Gastrocnemius medialis (tissue), 4 donors: Measurements from ENCODE around the gene PHF13.

Source experiments
- POLR2A ChIP-seq, 2 donors: fragments of 450-650 bp; IDR thresholded peaks; one replicate each; pipeline ENCODE4 v1.6.1; 2017; ENCODE audit warnings: antibody characterized with exemption in 2 of 2, mild to moderate bottlenecking in 2 of 2, moderate library complexity in 2 of 2
- TF ChIP-seq, protein P1 (sequence below), 5 experiments: fragments of 450-650 bp in 3 of 5; fragments of 200-600 bp in 2 of 5; sonication (generic) in 2 of 5; IDR thresholded peaks in 4 of 5; conservative IDR thresholded peaks in 1 of 5; 1 replicate in 4 of 5; 2 replicates in 1 of 5; pipeline ENCODE4 v1.5.1; 2016 to 2019; ENCODE audit warnings: antibody characterized with exemption in 5 of 5, mild to moderate bottlenecking in 3 of 5, moderate library complexity in 3 of 5

DNA sequence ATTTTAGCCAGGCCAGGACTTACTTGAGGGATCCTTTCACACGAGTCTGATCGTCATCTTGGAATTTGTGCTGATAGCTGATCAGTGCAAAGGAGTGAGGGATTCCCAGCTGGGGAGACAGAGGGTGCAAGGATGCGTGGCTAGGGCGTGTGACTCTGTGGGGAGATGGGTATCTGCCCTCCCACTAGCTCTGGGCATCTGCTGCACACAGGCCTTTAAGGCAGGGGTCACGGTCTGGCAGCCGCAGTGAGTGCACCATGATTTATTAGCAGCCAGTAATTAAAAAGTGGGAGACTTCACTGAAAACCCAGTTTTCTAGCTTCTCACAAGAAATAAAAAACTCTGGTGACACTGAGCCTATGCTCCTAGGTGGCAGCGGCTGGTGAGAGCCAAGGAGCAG is 31.5 kb downstream of the PHF13 start:
- TF ChIP-seq, protein P1, sequence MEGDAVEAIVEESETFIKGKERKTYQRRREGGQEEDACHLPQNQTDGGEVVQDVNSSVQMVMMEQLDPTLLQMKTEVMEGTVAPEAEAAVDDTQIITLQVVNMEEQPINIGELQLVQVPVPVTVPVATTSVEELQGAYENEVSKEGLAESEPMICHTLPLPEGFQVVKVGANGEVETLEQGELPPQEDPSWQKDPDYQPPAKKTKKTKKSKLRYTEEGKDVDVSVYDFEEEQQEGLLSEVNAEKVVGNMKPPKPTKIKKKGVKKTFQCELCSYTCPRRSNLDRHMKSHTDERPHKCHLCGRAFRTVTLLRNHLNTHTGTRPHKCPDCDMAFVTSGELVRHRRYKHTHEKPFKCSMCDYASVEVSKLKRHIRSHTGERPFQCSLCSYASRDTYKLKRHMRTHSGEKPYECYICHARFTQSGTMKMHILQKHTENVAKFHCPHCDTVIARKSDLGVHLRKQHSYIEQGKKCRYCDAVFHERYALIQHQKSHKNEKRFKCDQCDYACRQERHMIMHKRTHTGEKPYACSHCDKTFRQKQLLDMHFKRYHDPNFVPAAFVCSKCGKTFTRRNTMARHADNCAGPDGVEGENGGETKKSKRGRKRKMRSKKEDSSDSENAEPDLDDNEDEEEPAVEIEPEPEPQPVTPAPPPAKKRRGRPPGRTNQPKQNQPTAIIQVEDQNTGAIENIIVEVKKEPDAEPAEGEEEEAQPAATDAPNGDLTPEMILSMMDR (IDR thresholded peaks at IDR 0.05 in 4 of 5, conservative IDR thresholded peaks at IDR 0.05 in 1 of 5): no peak
- no peak for TF ChIP-seq POLR2A (IDR thresholded peaks at IDR 0.05)
